PC-3 (cell line): ENCODE results near the gene AZIN2. TPM values are rescaled to one million over a fixed set of nuclear protein-coding genes. Genes with fewer than 3 reads are reported as not detected.

Experiments used
- ATAC-seq: fragments of 200-7000 bp; cut with Tn5 transposase; 2 replicates; pipeline ENCODE4 v1.9.1; 2020; ENCODE audit warnings: mild to moderate bottlenecking, moderate library complexity
- BruUV-seq: library from RNA; stranded (reverse); fragments of 400-500 nt; replicated peaks from 2 replicates; lab custom pipeline; 2021; lab: Mats Ljungman, UMichigan
- CTCF ChIA-PET: fragments of 300-600 bp; sonication (Branson Sonifier 250); formaldehyde crosslinking; loops from one replicate; lab custom pipeline; 2022; ENCODE audit warnings: antibody characterized with exemption; lab: Charles Lee
- POLR2A ChIA-PET: fragments of 300-600 bp; sonication (Branson Sonifier 250); formaldehyde crosslinking; loops from one replicate; lab custom pipeline; 2022; ENCODE audit warnings: antibody characterized with exemption; ENCODE audit not compliant: unreplicated experiment; lab: Charles Lee
- DNase-seq: peaks from one replicate; pipeline ENCODE4 v3.0.0-alpha.2; 2015
- H2AFZ ChIP-seq: fragments of 300-600 bp; sonication (generic); 2 replicates; pipeline ENCODE4 v1.6.0; 2016; ENCODE audit warnings: antibody characterized with exemption, low read length
- H3F3A ChIP-seq: fragments of 300-600 bp; sonication (generic); one replicate; pipeline ENCODE4 v1.6.0; 2017; ENCODE audit warnings: antibody characterized with exemption, low read length, control low read depth, mild to moderate bottlenecking; ENCODE audit not compliant: unreplicated experiment
- H3K27ac ChIP-seq: fragments of 300-600 bp; sonication (generic); 2 replicates; pipeline ENCODE4 v1.5.1; 2016; ENCODE audit warnings: mild to moderate bottlenecking, low read length
- H3K27me3 ChIP-seq: fragments of 300-600 bp; sonication (generic); 2 replicates; pipeline ENCODE4 v1.6.1; 2016; ENCODE audit warnings: low read length, mixed read lengths
- H3K36me3 ChIP-seq: fragments of 300-600 bp; sonication (generic); 2 replicates; pipeline ENCODE4 v1.6.1; 2016; ENCODE audit warnings: low read depth, mixed run types, low read length, mixed read lengths
- H3K4me1 ChIP-seq: fragments of 300-600 bp; sonication (generic); 2 replicates; pipeline ENCODE4 v1.5.1; 2016; ENCODE audit warnings: low read length; ENCODE audit not compliant: insufficient read depth
- H3K4me2 ChIP-seq: fragments of 300-600 bp; sonication (generic); 2 replicates; pipeline ENCODE4 v1.6.0; 2016; ENCODE audit warnings: low read length
- H3K4me3 ChIP-seq: fragments of 300-600 bp; sonication (generic); 2 replicates; pipeline ENCODE4 v1.5.1; 2016; ENCODE audit warnings: mild to moderate bottlenecking, low read length, mixed read lengths
- H3K79me2 ChIP-seq: fragments of 300-600 bp; sonication (generic); 2 replicates; pipeline ENCODE4 v1.6.1; 2017; ENCODE audit warnings: low read length, mixed read lengths
- H3K9ac ChIP-seq: fragments of 300-600 bp; sonication (generic); 2 replicates; pipeline ENCODE4 v1.6.0; 2016; ENCODE audit warnings: mild to moderate bottlenecking, low read length
- H3K9me2 ChIP-seq: fragments of 300-600 bp; sonication (generic); replicated peaks from 2 replicates; pipeline ENCODE4 v1.6.1; 2016; ENCODE audit warnings: mixed run types, low read length, mixed read lengths
- H3K9me3 ChIP-seq: fragments of 300-600 bp; sonication (generic); 2 replicates; pipeline ENCODE4 v1.6.1; 2016; ENCODE audit warnings: low read length, mixed read lengths
- H4K20me1 ChIP-seq: fragments of 300-600 bp; sonication (generic); 2 replicates; pipeline ENCODE4 v1.6.1; 2016; ENCODE audit warnings: low read length, mixed read lengths
- EZH2 ChIP-seq: fragments of 300-600 bp; sonication (generic); IDR thresholded peaks from one replicate; pipeline ENCODE4 v1.6.1; 2017; ENCODE audit warnings: antibody characterized with exemption, mild to moderate bottlenecking, low read length; ENCODE audit not compliant: unreplicated experiment
- EZH2phosphoT487 ChIP-seq: fragments of 300-600 bp; sonication (generic); IDR thresholded peaks from 2 replicates; pipeline ENCODE4 v1.6.1; 2018; ENCODE audit warnings: mild to moderate bottlenecking, antibody characterized with exemption, low read length, borderline replicate concordance
- intact Hi-C: fragments of 100-400 bp; cut with micrococcal nuclease; formaldehyde crosslinking; loops from 2 replicates; pipeline ENCODE4 v1.9.0; 2023
- total RNA-seq: library from RNA; depleted of rRNA; stranded (reverse); fragments of >200 nt; gene quantifications from 2 replicates; pipeline ENCODE4 v1.2.3, GENCODE V29; 2014
- TF ChIP-seq, protein P1 (sequence below): fragments of 300-600 bp; sonication (generic); conservative IDR thresholded peaks from 2 replicates; pipeline ENCODE4 v1.5.1; 2017; ENCODE audit warnings: antibody characterized with exemption, low read depth, mild to moderate bottlenecking, low read length

AZIN2 gene
- total RNA-seq, 1 experiment from 2014 or later, result 2.2 TPM

DNA sequence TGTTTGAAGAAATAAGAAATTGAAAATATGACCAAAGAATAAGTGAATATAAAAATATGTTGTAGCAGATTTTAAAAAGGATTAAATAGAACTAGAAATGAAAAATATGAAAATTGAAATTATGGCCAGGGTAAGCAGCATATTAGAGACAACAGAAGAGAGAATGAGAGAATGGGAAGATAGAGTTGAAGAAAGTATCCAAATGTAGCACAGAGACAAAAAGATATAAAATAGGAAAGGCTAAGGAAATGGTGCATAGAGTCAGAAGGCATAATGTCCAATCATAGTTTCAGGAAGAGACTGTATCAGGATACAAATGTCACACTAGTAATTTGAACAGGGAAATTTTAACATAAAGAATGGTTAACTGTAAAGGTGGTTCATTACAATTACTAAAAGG lies 29.5 kb downstream of the AZIN2 start:
- intact Hi-C loops, result no loop called here
- Histone ChIP-seq H2AFZ (no peak overlapping the region), H3K36me3 (no peaks in the 10 kb centered on the region), H3K9me3 (no peaks in the 10 kb centered on the region), H3K79me2 (no peaks in the 10 kb centered on the region), H3K27ac (no peak overlapping the region), H3K9me2 (no peaks in the 10 kb centered on the region), H3K4me1 (no peaks in the 10 kb centered on the region), H3K27me3 (no peaks in the 10 kb centered on the region), H3F3A (no peaks in the 10 kb centered on the region), H3K4me2 (no peak overlapping the region), H3K4me3 (no peak overlapping the region), H4K20me1 (no peaks in the 10 kb centered on the region), H3K9ac (no peak overlapping the region)
- ATAC-seq (no peak), DNase-seq (no peak)
- ChIA-PET CTCF (no interaction called here), POLR2A (no interaction called here)
- no TSS peak for BruUV-seq
- no peak for TF ChIP-seq EZH2
- no peak for TF ChIP-seq EZH2phosphoT487
- TF ChIP-seq, protein P1, sequence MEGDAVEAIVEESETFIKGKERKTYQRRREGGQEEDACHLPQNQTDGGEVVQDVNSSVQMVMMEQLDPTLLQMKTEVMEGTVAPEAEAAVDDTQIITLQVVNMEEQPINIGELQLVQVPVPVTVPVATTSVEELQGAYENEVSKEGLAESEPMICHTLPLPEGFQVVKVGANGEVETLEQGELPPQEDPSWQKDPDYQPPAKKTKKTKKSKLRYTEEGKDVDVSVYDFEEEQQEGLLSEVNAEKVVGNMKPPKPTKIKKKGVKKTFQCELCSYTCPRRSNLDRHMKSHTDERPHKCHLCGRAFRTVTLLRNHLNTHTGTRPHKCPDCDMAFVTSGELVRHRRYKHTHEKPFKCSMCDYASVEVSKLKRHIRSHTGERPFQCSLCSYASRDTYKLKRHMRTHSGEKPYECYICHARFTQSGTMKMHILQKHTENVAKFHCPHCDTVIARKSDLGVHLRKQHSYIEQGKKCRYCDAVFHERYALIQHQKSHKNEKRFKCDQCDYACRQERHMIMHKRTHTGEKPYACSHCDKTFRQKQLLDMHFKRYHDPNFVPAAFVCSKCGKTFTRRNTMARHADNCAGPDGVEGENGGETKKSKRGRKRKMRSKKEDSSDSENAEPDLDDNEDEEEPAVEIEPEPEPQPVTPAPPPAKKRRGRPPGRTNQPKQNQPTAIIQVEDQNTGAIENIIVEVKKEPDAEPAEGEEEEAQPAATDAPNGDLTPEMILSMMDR, result no peak

GRCh38 chr1:33111965-33112364 lies 31.0 kb downstream of the AZIN2 start:
- H2AFZ ChIP-seq, result no peak overlapping the region
- no peaks in the 10 kb centered on the region for H4K20me1 ChIP-seq
- H3K9me3 ChIP-seq, result no peaks in the 10 kb centered on the region
- ChIA-PET POLR2A (interaction anchor here (0.7 kb wide), 1 partner anchor 216 kb away, joined by 5 read pairs; no protein-coding TSS in a partner anchor), CTCF (interaction anchor here (0.7 kb wide), 1 partner anchor 135 kb away, joined by 6 read pairs; no protein-coding TSS in a partner anchor)
- H3K27ac ChIP-seq, result no peak overlapping the region
- DNase-seq (peak; percentile 54), ATAC-seq (peak; percentile 85)
- H3K4me1 ChIP-seq, result no peaks in the 10 kb centered on the region
- no TSS peak for BruUV-seq
- intact Hi-C loops, result loop anchor here (2.0 kb wide), 1 partner anchor 183 kb away; no protein-coding TSS in a partner anchor
- TF ChIP-seq EZH2 (no peak), EZH2phosphoT487 (no peak)
- TF ChIP-seq, protein P1, result peak; percentile 80
- no peaks in the 10 kb centered on the region for H3F3A ChIP-seq
- no peaks in the 10 kb centered on the region for H3K27me3 ChIP-seq
- no peak overlapping the region for H3K4me2 ChIP-seq
- no peak overlapping the region for H3K4me3 ChIP-seq
- H3K36me3 ChIP-seq, result no peaks in the 10 kb centered on the region
- H3K79me2 ChIP-seq, result no peaks in the 10 kb centered on the region
- no peak overlapping the region for H3K9ac ChIP-seq
- no peaks in the 10 kb centered on the region for H3K9me2 ChIP-seq

- no peak overlapping the region for H3K4me2 ChIP-seq
- no peaks in the 10 kb centered on the region for H3K36me3 ChIP-seq
- no peak overlapping the region for H3K27ac ChIP-seq
- H3K4me1 ChIP-seq, result peaks cover 10% of the 10 kb centered on the region; the same call in 1 of the 2 replicates
- no peaks in the 10 kb centered on the region for H3K27me3 ChIP-seq
- no peaks in the 10 kb centered on the region for H3K9me3 ChIP-seq
- no peak overlapping the region for H2AFZ ChIP-seq
- ATAC-seq, result no peak
- POLR2A ChIA-PET, result no interaction called here
- no peaks in the 10 kb centered on the region for H3K9me2 ChIP-seq
- no peaks in the 10 kb centered on the region for H4K20me1 ChIP-seq
- CTCF ChIA-PET, result no interaction called here
- H3K79me2 ChIP-seq, result no peaks in the 10 kb centered on the region
- H3F3A ChIP-seq, result no peaks in the 10 kb centered on the region
- intact Hi-C loops, result no loop called here
- BruUV-seq, result no TSS peak
- no peak overlapping the region for H3K4me3 ChIP-seq
- DNase-seq, result no peak
- H3K9ac ChIP-seq, result no peak overlapping the region
- TF ChIP-seq EZH2phosphoT487, result no peak
- TF ChIP-seq, protein P1, result no peak
- TF ChIP-seq EZH2, result no peak
These were observed 36.6 kb downstream of the AZIN2 start for GRCh38 chr1:33117440-33118085.
